Measurements from ENCODE around the gene TERB1. TPM values are rescaled to one million over a fixed set of nuclear protein-coding genes. Genes with fewer than 3 reads are reported as not detected.
A peak's percentile ranks its signal among the peaks of the same experiment; 100 is the strongest.

Gene TERB1
- total RNA-seq, 1 experiment from 2014 or later, result not detected

DNA sequence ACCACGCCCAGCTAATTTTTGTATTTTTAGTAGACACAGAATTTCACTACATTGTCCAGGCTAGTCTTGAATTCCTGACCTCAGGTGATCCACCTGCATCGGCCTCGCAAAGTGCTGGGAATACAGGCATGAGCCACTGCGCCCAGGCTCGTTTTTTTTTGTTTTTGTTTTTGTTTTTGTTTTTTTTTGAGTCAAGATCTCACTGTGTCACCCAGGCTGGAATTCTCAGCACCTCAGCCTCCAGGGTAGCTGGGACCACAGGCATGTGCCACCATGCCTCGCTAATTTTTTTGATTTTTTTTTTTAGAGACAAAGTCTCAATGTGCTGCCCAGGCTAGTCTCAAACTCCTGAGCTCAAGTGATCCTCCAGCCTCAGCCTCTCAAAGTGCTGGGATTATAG lies 87.3 kb downstream of the TERB1 start:
- no peaks in the 10 kb centered on the region for H3K27me3 Mint-ChIP-seq (ENCODE audit: low read depth)
- peaks cover 5% of the 10 kb centered on the region for H3K36me3 Mint-ChIP-seq
- H3K9me3 Mint-ChIP-seq, result peaks cover 7% of the 10 kb centered on the region
- DNase-seq (ENCODE audit: low spot score) (no peak), ATAC-seq (no peak)
- no peak overlapping the region for H3K4me3 Mint-ChIP-seq
- H3K27ac Mint-ChIP-seq, result no peak overlapping the region
- POLR2A ChIA-PET, result no interaction called here
- TF ChIP-seq TP53 (CRISPR knock-in tag; IDR thresholded peaks at IDR 0.05) (no peak), SMAD4 (CRISPR knock-in tag; IDR thresholded peaks at IDR 0.05) (no peak)
- CTCF ChIA-PET, result interaction anchor here (1.3 to 3.7 kb wide), 3 partner anchors 17 to 117 kb away, joined by 5 to 13 read pairs (median 5); partner anchors contain the start of genes CMTM4 and NAE1
- no peaks in the 10 kb centered on the region for H3K4me1 Mint-ChIP-seq

- H3K27ac Mint-ChIP-seq, result no peak overlapping the region
- CTCF ChIA-PET, result interaction anchor here (1.0 to 3.7 kb wide), 8 partner anchors 15 to 197 kb away, joined by 3 to 13 read pairs (median 5); partner anchors contain the start of genes CMTM4 and NAE1
- peaks cover 7% of the 10 kb centered on the region for H3K9me3 Mint-ChIP-seq
These were observed 88.3 kb downstream of the TERB1 start for GRCh38 chr16:66713076-66713475.

DNA sequence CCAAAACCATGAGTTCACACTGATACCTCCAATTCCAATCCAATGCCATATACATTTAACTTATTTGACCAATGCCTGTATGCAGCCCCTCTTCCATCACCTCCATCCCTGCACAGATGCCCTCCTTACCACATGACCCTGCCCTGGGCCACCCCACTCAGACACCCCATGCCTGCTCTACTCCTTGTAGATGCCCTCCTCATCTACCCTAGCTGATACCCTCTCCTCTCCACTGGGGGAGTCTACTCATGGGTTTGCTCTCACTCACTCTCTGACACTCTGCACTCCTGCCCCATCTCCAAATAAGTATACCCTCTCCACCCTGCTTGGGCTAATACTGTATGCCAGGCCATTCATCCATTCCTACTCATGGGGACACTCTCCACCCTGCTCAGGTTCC lies 88.9 kb downstream of the TERB1 start:
- Mint-ChIP-seq H3K27me3 (ENCODE audit: low read depth) (no peaks in the 10 kb centered on the region), H3K4me1 (0 out of 2 replicates have a peak, but pooled peaks cover under 1% of the 10 kb centered on the region), H3K9me3 (peaks cover 7% of the 10 kb centered on the region), H3K36me3 (peaks cover 5% of the 10 kb centered on the region), H3K4me3 (no peak overlapping the region), H3K27ac (no peak overlapping the region)
- CTCF ChIA-PET, result interaction anchor here (1.0 to 3.7 kb wide), 5 partner anchors 15 to 197 kb away, joined by 3 to 13 read pairs (median 5); no protein-coding TSS in a partner anchor
- DNase-seq (ENCODE audit: low spot score) (no peak), ATAC-seq (no peak; the same call in 1 of the 2 replicates)
- TF ChIP-seq ATF6 (CRISPR knock-in tag; IDR thresholded peaks at IDR 0.05), result no peak
- POLR2A ChIA-PET, result no interaction called here

More at GRCh38 chr16:66713076-66713475, 88.3 kb downstream of the TERB1 start:
- POLR2A ChIA-PET, result interaction anchor here (0.5 to 0.6 kb wide), 2 partner anchors 24 to 83 kb away, joined by 3 read pairs; no protein-coding TSS in a partner anchor
- no peaks in the 10 kb centered on the region for H3K27me3 Mint-ChIP-seq (ENCODE audit: low read depth)
- H3K36me3 Mint-ChIP-seq, result peaks cover 5% of the 10 kb centered on the region
- H3K4me3 Mint-ChIP-seq, result no peak overlapping the region
- no peak for TF ChIP-seq CBFB (CRISPR knock-in tag; IDR thresholded peaks at IDR 0.05; ENCODE audit: low read depth)
- TF ChIP-seq, protein P1, sequence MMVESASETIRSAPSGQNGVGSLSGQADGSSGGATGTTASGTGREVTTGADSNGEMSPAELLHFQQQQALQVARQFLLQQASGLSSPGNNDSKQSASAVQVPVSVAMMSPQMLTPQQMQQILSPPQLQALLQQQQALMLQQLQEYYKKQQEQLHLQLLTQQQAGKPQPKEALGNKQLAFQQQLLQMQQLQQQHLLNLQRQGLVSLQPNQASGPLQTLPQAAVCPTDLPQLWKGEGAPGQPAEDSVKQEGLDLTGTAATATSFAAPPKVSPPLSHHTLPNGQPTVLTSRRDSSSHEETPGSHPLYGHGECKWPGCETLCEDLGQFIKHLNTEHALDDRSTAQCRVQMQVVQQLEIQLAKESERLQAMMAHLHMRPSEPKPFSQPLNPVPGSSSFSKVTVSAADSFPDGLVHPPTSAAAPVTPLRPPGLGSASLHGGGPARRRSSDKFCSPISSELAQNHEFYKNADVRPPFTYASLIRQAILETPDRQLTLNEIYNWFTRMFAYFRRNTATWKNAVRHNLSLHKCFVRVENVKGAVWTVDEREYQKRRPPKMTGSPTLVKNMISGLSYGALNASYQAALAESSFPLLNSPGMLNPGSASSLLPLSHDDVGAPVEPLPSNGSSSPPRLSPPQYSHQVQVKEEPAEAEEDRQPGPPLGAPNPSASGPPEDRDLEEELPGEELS (CRISPR knock-in tag; IDR thresholded peaks at IDR 0.05), result no peak
- no peaks in the 10 kb centered on the region for H3K4me1 Mint-ChIP-seq
- no peak for DNase-seq (ENCODE audit: low spot score)
- ATAC-seq, result 0 out of 2 replicates have a peak, but pooled peaks have one; percentile 12

DNA sequence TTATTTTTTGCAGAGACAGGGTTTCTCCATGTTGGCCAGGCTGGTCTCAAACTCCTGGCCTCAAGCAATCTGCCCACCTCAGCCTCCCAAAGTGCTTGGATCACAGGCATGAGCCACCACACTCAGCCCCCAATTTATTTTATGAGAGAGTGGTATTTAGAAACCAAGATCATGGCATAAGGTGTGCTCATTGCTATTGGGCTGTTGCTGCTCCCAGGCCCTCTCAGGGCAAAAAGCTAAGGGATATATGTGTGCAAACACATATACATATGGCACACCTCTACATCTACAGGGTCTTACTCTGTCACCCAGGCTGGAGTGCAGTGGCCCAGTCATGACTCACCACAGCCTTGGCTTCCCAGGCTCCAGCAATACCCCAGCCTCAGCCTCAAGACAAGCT lies 89.8 kb downstream of the TERB1 start:
- no peak overlapping the region for H3K27ac Mint-ChIP-seq
- ATAC-seq, result no peak
- no peak overlapping the region for H3K4me3 Mint-ChIP-seq
- H3K4me1 Mint-ChIP-seq, result peaks cover 6% of the 10 kb centered on the region
- DNase-seq (ENCODE audit: low spot score), result no peak
- ChIA-PET CTCF (interaction anchor here (1.4 to 3.7 kb wide), 3 partner anchors 14 to 61 kb away, joined by 3 to 13 read pairs (median 7); no protein-coding TSS in a partner anchor), POLR2A (no interaction called here)
- H3K36me3 Mint-ChIP-seq, result peaks cover 5% of the 10 kb centered on the region
- no peaks in the 10 kb centered on the region for H3K27me3 Mint-ChIP-seq (ENCODE audit: low read depth)
- H3K9me3 Mint-ChIP-seq, result peaks cover 7% of the 10 kb centered on the region
- TF ChIP-seq, protein P2, sequence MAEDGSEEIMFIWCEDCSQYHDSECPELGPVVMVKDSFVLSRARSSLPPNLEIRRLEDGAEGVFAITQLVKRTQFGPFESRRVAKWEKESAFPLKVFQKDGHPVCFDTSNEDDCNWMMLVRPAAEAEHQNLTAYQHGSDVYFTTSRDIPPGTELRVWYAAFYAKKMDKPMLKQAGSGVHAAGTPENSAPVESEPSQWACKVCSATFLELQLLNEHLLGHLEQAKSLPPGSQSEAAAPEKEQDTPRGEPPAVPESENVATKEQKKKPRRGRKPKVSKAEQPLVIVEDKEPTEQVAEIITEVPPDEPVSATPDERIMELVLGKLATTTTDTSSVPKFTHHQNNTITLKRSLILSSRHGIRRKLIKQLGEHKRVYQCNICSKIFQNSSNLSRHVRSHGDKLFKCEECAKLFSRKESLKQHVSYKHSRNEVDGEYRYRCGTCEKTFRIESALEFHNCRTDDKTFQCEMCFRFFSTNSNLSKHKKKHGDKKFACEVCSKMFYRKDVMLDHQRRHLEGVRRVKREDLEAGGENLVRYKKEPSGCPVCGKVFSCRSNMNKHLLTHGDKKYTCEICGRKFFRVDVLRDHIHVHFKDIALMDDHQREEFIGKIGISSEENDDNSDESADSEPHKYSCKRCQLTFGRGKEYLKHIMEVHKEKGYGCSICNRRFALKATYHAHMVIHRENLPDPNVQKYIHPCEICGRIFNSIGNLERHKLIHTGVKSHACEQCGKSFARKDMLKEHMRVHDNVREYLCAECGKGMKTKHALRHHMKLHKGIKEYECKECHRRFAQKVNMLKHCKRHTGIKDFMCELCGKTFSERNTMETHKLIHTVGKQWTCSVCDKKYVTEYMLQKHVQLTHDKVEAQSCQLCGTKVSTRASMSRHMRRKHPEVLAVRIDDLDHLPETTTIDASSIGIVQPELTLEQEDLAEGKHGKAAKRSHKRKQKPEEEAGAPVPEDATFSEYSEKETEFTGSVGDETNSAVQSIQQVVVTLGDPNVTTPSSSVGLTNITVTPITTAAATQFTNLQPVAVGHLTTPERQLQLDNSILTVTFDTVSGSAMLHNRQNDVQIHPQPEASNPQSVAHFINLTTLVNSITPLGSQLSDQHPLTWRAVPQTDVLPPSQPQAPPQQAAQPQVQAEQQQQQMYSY (CRISPR knock-in tag; IDR thresholded peaks at IDR 0.05), result no peak
- TF ChIP-seq ZNF317 (CRISPR knock-in tag; IDR thresholded peaks at IDR 0.05; ENCODE audit: borderline replicate concordance, low read depth), result no peak
- TF ChIP-seq, protein P3, sequence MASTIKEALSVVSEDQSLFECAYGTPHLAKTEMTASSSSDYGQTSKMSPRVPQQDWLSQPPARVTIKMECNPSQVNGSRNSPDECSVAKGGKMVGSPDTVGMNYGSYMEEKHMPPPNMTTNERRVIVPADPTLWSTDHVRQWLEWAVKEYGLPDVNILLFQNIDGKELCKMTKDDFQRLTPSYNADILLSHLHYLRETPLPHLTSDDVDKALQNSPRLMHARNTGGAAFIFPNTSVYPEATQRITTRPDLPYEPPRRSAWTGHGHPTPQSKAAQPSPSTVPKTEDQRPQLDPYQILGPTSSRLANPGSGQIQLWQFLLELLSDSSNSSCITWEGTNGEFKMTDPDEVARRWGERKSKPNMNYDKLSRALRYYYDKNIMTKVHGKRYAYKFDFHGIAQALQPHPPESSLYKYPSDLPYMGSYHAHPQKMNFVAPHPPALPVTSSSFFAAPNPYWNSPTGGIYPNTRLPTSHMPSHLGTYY (CRISPR knock-in tag; IDR thresholded peaks at IDR 0.05), result no peak
- TF ChIP-seq GTF2I (CRISPR knock-in tag; conservative IDR thresholded peaks at IDR 0.05), result no peak
- TF ChIP-seq NR2C2 (CRISPR knock-in tag; IDR thresholded peaks at IDR 0.05), result no peak
- no peak for TF ChIP-seq TP53 (CRISPR knock-in tag; IDR thresholded peaks at IDR 0.05)
- TF ChIP-seq RORB (CRISPR knock-in tag; IDR thresholded peaks at IDR 0.05), result no peak
- TF ChIP-seq, protein P4, sequence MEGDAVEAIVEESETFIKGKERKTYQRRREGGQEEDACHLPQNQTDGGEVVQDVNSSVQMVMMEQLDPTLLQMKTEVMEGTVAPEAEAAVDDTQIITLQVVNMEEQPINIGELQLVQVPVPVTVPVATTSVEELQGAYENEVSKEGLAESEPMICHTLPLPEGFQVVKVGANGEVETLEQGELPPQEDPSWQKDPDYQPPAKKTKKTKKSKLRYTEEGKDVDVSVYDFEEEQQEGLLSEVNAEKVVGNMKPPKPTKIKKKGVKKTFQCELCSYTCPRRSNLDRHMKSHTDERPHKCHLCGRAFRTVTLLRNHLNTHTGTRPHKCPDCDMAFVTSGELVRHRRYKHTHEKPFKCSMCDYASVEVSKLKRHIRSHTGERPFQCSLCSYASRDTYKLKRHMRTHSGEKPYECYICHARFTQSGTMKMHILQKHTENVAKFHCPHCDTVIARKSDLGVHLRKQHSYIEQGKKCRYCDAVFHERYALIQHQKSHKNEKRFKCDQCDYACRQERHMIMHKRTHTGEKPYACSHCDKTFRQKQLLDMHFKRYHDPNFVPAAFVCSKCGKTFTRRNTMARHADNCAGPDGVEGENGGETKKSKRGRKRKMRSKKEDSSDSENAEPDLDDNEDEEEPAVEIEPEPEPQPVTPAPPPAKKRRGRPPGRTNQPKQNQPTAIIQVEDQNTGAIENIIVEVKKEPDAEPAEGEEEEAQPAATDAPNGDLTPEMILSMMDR (IDR thresholded peaks at IDR 0.05), result no peak
- TF ChIP-seq NFE2L1 (CRISPR knock-in tag; IDR thresholded peaks at IDR 0.05), result no peak
- TF ChIP-seq ZNF416 (CRISPR knock-in tag; IDR thresholded peaks at IDR 0.05), result no peak
- TF ChIP-seq ZNF425 (CRISPR knock-in tag; conservative IDR thresholded peaks at IDR 0.05), result no peak

Data from WTC11 (cell line).